ENCODE data around the gene DAP. TPM values are rescaled to one million over a fixed set of nuclear protein-coding genes. Genes with fewer than 3 reads are reported as not detected.

The DAP gene
- total and polyA plus RNA-seq, 2 of the 4 experiments (the other 2 are of a cell fraction), result 49.6 to 189 TPM

DNA sequence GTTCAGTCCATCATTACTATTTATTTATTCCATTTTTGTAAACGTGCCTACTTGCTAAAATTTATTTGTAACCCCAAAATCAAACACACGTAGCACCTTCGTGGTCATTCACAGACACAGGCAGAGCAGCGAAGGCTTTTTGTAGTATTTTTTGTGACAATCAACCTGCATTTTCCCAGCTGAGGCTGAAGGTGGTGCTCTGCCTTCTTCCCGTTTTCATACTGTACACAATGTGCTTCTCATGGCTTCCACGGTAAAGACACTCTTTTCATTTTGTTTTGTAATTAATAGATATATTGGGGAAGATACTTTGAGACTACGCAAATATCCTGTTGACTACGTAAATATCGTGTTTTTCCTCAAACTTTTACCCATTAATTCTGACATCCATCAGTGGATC lies 19.4 kb downstream of the DAP start:
- no peak overlapping the region for H3K4me3 ChIP-seq (ENCODE audit: insufficient read depth, low read depth, low read length)
- dilution Hi-C loops (cut with HindIII; ENCODE audit: low sequenced_read_pairs, unreplicated experiment), result no loop called here
- peaks cover 4% of the 10 kb centered on the region; the same call in 1 of the 2 replicates for H3K9me3 ChIP-seq (ENCODE audit: control insufficient read depth, insufficient read depth, low read length)
- no peak overlapping the region for H2AK9ac ChIP-seq (replicated peaks; ENCODE audit: low read depth, low read length, poor library complexity)
- H4K8ac ChIP-seq (ENCODE audit: low read depth in 2 of 2, low read length in 2 of 2), result no peak overlapping the region
- no TSS peak for BruUV-seq (replicated peaks)
- H2BK20ac ChIP-seq (ENCODE audit: low read depth, low read length), result no peak overlapping the region
- in situ Hi-C loops (cut with MboI; ENCODE audit: low sequenced_read_pairs), result no loop called here
- no peak overlapping the region for H3K4ac ChIP-seq (ENCODE audit: low read depth, low read length)
- no peak overlapping the region for H3K27ac ChIP-seq (ENCODE audit: insufficient read depth, low read length)
- no peak overlapping the region for H3K9ac ChIP-seq (ENCODE audit: low read depth, low read length)
- ChIA-PET POLR2A (ENCODE audit: unreplicated experiment) (no interaction called here), CTCF (no interaction called here)
- H3K27me3 ChIP-seq (ENCODE audit: control insufficient read depth, insufficient read depth, low read length), result no peaks in the 10 kb centered on the region
- no CpG with 5 or more reads among the region's 9 CpGs for WGBS, 2 experiments (ENCODE audit: extremely low coverage in 2 of 2, insufficient read length in 1 of 2)
- intact Hi-C loops (cut with micrococcal nuclease), result no loop called here
- no peak overlapping the region for H4K5ac ChIP-seq (ENCODE audit: low read depth, low read length)
- H3K18ac ChIP-seq (ENCODE audit: low read depth, low read length), result no peak overlapping the region
- DNase-seq, result no peak
- peaks cover 35% of the 10 kb centered on the region for H3K36me3 ChIP-seq (ENCODE audit: control insufficient read depth, insufficient read depth, low read length)
- H2AK5ac ChIP-seq (ENCODE audit: low read depth, low read length), result no peak overlapping the region
- H3K4me1 ChIP-seq (ENCODE audit: control insufficient read depth, insufficient read depth, low read length), result 0 out of 2 replicates have a peak, but pooled peaks cover 2% of the 10 kb centered on the region
- peaks cover 42% of the 10 kb centered on the region for H4K20me1 ChIP-seq (ENCODE audit: insufficient read depth, low read length)
- no peak overlapping the region for H4K91ac ChIP-seq (ENCODE audit: insufficient read depth, low read depth, low read length)
- TF ChIP-seq BHLHE40 (IDR thresholded peaks at IDR 0.05; ENCODE audit: low read depth, low read length) (no peak), MAZ (IDR thresholded peaks at IDR 0.05; ENCODE audit: borderline replicate concordance, low read depth, low read length) (no peak)
- H3K56ac ChIP-seq (ENCODE audit: extremely low read depth, insufficient read depth, low read length), result no peak overlapping the region
- no peak overlapping the region for H3K14ac ChIP-seq (replicated peaks; ENCODE audit: low read depth, low read length)
- ATAC-seq (ENCODE audit: low read depth), result no peak
- H2AFZ ChIP-seq (replicated peaks; ENCODE audit: low read length, poor library complexity), result no peak overlapping the region
- no peak overlapping the region for H2BK120ac ChIP-seq (ENCODE audit: low read depth, low read length)
- H3K79me1 ChIP-seq (ENCODE audit: low read depth in 1 of 2, low read length in 2 of 2), result peaks cover 24 to 82% of the 10 kb centered on the region in 2 experiments
- no peak overlapping the region for H3K23ac ChIP-seq (ENCODE audit: low read depth, low read length)
- H2BK5ac ChIP-seq (ENCODE audit: low read depth, low read length, poor library complexity, severe bottlenecking), result no peak overlapping the region
- no peak overlapping the region for H3K4me2 ChIP-seq (ENCODE audit: low read depth, low read length)
- H2BK15ac ChIP-seq (ENCODE audit: low read depth, low read length), result no peak overlapping the region
- H3K9me1 ChIP-seq (ENCODE audit: insufficient read depth, low read length), result peaks cover 12% of the 10 kb centered on the region
